ENCODE measurements around the gene PRDM11.

PRDM11 gene

DNA sequence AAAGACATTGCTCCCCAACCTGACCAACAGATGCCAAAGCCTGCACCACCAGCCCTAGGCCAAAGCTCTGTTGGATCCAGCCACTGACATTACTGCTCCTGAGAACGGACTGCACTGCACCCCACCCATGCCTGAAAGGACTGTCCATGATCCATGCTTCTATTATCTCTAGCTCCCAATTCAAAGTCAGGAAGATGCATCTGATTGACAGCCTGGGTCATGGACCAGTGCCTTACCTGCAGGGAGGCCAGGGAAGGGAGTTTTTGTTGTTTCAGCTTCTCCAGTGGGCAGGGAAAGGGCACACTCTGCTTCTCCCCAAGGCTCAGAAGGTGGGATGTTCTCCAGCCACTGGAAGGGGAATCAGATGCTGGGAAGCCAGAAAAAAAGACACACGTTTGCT lies 4.8 kb upstream of the PRDM11 start:
- DNase-seq = no peak

DNA sequence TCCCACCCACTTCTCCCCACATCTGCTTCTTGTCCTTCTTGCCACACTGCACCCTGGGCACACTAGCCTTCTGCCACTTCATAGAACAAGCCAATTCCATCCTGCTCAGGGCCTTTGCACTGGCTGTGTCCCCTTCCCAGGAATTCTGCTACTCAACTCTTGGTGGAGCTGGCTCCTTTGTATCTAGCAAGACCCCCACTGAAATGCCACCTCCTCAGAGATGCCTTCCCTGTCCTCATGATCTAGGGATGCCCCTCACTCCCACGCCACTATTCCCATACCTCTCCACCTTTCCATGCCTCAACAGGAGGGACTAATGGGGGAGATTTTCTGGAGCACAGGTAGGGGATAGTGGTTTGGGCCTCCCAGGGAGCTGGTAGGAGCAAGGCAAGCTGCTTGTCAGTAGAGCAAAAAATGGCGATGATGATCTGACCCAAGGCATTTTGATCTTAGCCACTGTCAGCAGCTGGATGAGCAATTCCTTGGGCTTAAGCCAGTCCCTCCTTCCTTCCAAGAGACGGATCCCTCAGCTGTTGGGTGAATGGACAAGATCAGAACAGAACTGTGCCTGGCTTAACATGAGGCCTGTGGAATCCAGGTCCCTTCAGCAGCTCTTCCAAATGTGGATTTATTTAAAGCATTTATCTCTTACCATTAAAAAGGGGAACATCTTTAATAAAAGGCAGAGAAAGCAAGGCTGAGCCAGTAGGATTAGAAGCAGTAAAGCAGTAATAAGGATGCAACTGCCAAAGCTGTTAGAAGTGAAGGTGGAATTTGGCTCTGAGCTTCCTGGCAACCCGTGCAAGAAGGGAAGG lies 4.0 kb upstream of the PRDM11 start:
- DNase-seq = no peak

DNA sequence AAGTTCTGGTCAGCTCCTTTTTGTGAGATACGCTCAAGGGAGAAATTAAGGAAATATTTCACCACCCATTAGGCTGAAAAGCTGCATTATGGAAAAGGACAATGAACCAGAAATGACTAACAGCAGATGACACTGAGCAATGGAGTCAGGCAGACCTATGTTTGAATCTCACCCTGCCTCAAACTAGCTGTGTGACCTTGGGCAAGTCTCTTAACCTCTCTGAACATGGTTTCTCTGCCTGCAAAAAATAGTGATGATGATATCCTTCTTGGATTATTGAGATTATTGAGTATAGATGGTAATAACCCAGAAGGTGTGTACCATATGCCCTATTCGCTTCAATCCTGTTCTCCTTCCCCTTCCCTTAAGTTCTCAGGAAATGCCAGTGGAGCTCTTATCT lies 2.9 kb upstream of the PRDM11 start:
- DNase-seq = no peak

DNA sequence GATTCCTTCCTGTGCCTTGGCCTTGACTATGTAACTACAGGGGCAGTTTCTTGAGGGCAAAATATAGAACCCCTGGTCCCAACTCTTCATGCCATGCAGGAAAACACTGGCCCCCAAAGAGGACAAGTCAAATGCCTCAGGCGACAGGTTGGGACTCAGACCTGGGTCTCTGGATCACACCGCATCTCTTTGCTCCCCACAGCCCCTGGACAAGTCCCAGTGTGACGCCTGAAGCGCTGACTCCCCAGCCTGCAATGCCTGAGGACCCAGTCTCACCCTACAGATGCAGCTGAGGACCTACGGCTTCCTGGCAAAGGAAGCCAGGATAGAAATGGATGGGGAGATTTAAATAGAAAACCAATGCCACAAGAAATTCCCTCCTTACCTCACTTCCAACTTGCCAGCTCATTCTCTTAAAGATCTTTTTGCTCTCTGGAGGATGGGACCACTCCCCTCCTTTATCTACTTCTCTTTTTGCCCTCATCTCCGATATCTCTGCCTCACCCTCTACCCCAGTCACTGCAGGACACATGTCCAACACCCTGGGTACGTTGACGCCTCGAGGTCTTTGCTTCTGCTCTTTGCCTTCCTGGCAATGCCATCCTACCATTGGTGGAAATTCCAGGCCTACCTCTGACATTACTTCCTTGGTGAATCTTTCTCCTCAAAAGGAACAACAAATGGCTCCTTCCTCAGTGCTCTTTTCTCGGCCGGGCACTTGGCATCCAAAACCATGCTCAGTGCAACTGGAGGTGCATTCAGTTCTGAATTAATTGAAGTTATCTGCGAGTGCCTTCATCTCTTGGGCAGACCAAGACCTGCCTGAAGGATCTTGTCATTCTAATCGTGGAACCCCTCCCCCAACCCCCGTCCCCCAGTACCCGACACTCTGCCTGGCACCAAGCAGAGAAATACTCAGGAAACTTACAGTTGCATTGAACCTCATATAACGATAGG lies 2.0 kb upstream of the PRDM11 start:
- DNase-seq = no peak

DNA sequence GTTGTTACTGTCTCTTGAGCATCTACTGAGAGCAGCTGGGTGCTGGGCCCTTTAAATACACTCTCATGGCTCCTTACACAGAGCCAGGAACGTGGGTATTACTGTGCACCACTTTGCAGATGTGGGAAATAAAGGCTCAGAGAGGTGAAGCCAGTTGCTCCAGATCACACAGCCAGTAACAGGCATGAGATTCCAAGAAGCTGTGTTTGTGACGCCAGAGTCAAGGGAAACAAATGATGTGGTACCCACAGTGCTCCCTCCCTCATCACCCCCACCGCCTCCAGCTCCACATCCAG lies 1.4 kb upstream of the PRDM11 start:
- no peak for DNase-seq

DNA sequence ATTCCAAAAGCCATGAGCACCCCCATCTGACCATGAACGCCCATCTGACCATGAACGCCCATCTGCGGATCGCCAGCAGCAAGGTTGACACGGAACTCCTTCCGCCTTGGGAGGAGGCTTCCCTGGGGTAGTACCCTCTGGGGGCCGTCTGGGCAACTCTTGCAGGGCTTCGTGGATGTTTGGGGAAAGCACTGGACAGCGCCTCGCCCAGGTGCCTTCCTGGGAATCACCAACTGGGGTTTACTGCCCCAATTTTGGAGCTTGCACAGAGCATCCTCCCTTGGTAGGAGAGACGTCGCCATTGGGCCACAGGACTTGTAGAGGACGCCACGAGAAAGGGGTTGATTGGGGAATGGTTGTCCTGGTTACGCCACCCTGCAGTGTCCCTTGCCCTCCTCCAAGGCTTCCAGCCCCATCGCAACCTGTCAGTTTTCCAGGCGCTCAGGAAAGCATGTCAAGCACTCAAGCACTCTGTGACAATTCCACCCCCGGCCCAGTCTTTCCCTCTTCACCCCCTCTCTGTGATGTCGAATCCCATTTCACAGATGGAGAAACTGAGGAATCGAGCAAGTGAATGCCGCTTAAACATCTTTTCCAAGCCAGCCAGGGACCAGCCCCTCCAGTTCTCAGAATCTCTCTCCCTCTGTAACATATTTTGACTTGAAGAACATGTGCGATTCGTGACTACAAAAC lies 914 bp upstream of the PRDM11 start:
- peak in 4 of 51 donors; percentile 5 to 26 (median 20) for DNase-seq

DNA sequence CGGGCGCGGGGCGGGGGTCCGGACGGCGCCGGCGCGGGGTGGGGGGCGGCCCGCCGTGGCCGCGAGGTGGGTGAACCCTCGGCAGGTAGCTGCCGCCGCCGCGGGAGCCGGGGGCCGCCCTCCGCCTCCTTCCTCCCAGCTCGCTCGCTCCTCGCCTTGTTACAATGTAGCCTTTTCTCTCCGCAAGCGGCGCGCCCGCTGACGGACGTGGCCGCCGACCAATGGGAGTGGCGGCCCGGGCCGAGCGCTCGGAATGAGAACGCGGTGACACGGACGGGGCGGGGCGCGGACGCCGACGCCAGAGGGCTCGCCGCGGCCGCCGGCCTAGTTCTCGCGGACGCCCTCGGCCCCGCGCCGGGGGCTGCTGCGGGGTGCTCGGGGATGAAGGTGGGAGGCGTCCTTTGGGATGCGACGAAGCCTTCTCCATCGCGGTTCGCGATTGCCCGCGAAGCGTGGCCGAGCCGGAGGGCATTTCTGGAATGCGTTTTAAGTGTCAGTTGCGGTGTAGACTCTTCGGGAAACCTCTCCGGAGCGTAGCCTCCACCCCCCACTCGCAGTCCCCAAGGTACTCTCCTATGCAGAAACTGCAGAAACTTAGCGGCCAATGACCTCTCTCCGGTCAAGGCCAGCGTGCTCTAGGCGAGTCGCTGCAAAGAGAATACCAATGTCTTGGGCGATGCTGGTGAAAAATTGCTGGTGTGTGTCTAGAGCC lies 734 bp downstream of the PRDM11 start:
- DNase-seq = peak in 50 of 51 donors; percentile 50 to 95 (median 89)

DNA sequence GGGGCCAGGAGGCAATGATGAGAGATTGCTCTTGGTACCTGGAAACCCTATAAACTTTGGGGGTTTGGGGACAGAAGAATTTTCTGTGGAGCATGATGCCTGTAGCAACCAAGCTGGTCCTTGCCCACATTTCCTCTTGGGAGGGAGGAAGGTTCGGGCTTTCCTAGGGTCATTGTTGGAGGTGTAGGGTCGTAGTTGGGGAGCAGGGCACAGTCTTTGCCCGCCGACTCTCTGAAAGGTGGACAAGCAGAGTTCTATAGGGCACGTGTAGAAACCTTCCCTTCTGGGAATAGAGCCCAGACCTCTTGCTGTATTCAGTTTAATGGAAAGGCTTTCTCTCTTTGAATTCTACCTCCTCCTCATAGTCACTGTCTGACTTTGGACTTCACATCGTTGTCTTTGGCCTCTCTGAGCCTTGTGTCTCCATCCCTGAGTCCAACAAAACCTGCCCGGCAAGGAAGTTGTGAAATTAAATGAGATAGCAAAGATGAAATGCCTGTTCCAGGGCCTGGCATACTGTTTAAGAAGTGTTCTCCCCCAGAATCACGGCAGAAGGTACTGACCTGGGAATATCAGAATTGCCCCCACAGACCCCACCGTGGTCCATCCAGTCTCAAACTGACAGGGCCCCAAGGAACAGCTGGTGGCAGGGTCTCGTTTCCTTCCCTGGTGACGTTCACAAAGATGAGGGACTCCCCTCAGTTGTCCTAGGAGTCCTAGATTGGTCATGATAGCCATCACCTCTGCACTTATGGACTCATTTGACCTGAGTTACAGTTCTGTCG lies 1.6 kb downstream of the PRDM11 start:
- no peak for DNase-seq

DNA sequence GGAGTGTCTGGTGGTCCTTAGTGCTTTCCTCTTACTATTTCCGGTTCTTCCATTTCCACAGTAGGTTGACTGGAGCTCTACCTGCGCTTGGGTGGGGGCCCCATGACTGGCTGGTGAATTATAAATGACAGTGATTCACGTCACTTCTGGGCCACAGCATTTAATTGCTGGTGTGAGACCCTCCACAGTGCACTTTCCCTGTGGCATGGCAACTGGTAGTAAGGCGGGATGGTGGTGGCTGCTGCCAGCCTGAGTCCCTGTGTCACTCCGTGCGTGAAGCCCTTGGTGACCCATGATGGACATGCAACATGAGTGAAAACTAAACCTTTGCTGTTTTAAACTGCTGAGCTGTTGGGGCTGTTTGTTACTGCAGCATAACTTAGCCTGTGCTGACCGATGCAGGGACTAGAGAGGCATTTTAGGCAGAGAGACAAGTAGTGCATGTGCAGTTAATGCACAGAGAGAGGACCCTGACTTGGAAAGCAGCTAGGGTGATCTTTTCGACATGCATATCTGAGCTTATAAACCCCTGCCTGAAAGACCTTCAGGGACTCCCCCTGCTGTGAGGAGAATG lies 3.1 kb downstream of the PRDM11 start:
- DNase-seq = no peak

DNA sequence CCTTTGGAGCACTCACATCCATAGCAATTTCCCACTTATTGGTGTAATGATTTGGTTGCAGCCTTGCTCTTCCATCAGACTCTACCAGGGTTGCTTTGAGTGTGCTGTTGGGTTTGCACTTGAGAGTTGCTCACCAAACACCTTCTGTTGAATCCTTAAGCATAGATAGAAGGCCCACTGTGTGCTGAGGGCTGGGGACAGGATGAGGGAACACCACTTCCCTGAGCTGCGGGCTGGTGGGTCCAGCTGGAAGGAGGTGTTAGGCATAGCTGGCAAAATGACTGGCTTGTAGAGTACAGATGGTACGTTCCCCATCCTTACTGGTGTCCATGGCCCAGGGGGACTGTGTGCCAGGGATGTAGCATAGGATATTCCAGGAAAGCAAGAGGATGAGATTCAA lies 3.9 kb downstream of the PRDM11 start:
- DNase-seq = no peak

DNA sequence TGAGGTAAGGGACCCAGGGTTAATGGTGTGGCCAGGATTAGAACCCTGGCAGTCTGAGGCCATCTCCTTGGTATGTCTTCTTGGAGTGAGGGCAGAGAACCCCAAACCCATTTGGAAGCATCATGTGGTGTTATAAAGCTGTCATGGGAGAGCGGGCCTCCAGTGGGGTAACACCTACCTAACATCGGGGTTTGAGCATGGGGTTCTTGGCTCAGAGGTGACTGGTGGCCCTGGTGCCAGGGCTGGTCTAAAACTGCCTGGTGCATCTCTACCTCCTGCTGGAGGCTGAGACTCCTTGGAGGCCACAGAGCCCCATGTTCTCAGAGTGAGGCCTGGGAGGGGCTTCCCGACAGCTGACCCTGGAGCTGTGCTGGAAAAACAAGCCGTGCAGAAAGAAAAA lies 4.5 kb downstream of the PRDM11 start:
- DNase-seq = no peak

DNA sequence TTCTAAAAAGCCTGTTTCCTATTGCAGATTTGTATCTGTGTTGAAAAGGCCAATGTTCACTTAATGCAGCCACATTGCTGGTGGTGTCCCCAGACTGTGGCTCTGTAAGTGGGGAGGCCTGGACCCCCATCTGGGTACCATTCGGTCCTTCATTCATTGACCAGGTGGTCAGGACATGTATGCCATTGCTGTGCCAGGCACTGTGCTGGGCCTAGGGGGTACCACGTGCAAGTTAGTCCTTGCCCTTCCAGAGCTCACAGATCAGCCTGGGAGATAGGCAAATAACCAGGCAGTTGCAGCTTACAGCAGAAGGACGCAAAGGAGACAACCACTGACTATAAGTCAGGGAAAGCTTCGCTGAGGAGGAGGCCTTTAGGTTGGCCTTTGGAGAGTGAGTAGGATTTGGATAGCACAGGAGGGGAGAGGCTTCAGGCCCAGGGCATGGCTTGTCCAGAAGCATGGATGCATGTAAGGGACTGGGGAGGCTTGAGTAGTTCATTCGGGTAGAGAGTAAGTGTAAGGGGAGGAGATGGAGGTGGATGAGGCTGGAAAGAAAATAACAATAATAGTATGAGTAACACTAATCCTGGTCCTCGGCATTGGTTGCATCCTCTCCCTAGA lies 5.0 kb downstream of the PRDM11 start:
- DNase-seq = no peak

DNA sequence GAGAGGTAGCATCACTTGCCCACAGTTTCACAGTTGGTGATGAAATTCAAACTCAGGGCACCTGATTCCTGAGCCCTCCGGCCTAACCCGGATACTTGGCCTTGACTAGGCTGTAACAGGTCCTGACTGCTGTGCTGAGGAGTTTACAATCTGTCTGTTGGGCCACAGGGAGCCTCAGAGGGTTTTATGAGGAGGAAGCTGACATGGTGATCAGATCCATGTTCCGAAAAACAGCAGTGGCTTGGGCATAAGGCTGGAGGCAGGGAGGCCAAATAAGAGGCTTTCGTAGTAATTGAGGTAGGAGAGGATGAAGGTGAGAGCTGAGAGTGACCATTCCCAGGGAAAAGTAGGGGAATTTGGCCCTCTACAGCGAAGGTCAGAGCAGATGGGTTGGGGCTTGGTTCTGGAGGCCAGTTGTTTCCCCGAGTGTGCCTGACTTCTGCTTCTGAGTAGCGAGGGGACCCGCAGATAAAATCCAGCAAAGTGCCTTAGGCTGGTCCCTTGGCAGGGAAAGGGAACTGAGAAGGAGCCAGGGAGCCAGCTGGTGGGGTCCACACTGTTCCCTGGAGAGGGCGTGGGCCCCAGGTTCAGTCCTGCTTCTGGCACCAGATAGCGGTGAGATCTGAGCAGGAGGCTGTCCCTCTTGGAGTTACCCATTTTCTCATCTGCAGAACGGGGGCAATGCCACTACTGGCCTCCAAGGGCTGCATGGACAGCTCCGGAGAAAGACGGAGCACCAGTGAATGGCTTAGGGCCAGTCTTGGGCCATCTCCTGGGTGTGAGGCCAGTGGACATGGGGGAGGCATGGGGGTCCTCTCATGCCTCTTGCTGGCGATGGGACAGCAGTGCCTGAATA lies 6.5 kb downstream of the PRDM11 start:
- DNase-seq = no peak

DNA sequence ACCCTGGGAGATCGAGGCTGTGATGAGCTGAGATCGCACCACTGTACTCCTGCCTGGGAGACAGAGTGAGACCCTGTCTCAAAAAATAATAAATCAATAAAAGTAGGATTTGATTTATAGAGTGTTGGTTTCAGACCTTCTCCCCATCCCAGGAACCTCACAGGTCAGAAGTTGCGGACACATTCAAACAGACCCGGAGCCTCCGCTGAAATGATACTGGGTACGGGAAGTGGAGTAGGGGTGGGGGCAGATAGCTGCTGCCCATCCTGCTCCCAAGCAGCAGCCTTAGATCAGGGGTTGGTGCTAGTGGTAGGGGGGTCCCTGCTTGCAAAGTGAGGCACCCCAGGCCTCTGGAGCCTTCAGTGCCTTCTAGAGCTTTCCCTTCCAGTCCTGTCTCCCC lies 7.8 kb downstream of the PRDM11 start:
- DNase-seq = no peak

DNA sequence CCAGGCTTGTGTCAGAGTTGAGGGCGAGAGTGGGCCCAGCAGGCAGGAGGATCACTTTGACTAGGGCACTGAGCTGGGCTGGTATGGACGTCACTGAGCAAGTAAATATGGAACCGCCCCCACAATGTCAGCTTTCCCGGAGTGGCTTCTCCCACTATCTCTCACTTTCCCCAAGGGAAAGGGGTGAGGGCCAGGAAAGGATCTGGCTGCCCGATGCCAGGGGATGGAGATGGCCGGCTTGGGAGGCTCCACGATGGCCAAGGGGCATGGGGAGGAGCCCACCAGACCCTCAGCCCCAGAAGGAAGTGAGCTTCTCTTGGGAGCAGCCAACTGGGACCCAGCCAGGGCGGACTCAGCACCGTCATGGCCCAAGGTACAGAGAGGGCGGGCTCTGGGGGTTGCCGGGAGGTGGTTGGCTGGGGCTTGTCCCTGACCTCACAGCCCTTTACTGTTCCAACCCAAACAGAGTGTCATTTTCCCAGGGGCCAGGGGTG lies 8.7 kb downstream of the PRDM11 start:
- no peak for DNase-seq

DNA sequence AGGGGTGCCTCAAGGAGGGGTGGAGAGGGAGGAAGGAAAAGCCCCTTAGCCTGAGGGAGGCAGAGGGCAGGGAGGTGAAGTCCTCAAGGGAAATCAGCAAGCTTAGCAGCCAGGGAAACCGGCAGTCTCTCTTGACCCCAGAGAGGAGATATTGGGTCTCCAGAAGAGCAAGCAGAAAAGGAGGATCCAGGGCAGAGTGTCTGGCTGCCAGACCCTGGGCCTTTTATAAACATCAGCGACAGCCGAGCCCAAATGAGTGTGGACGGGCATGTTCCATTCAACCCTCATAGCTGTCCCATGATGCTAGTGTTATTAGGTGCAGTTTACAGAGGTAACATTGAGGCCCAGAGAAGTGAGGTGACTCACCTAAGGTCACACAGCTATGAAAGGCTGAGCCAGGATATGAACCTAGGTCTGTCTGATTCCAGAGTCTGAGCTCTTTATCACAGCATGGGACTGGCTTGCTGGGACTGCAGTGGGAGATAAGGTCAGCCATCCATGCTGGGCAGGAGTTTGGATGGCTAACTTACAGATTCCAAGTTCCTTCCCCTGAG lies 9.3 kb downstream of the PRDM11 start:
- no peak for DNase-seq

DNA sequence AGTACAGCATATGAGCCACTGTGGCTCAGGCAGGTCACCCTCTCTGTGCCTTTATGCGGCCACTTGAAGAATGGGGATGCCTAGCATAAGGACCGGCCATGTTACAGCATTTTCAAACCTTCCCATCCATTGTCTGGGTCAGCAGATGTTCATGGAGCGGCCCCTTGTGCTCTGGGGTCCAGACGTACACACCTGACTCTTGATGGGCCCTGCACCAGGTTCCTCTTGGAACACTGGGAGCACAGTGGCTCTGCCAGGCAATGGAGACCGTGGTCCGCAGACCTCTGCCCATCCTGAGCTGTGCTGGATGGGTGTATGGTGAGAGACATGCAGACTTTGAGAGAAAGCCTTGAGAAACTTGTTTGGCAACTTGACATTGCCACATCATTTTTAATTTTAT lies 9.8 kb downstream of the PRDM11 start:
- DNase-seq = no peak

DNA sequence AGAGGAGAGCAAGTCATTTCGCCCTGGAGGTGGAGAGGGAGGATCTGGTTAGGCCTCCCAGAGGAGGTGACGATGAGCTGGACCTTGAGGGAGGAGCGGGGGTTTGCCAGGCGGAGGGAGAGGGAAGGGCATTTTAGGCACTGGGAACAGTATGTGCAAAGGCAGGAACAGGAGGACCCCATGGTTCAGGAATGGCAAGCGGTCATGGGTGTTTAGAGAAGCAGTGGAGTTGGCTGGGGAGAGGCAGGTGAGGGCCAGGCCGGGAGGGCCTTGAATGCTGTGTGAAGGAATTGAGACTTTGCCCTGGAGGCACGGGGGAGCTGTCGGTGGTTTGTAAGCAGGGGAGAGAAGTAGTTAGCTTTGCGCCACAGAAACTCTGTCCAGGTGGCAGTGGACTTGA lies 10.3 kb downstream of the PRDM11 start:
- DNase-seq = no peak

Data from hypothalamus (tissue), 51 donors.